ENCODE measurements around the gene OR5H2. TPM values are rescaled to one million over a fixed set of nuclear protein-coding genes. Genes with fewer than 3 reads are reported as not detected.

OR5H2 gene
- not detected for total RNA-seq
- not detected for total RNA-seq (2013)

- Mint-ChIP-seq H3K36me3 (no peaks in the 10 kb centered on the region), H3K9me3 (peaks cover 0 to 7% of the 10 kb centered on the region in 2 donors), H3K4me1 (no peaks in the 10 kb centered on the region), H3K27me3 (ENCODE audit: low read depth in 2 of 2) (peaks cover 0 to 4% of the 10 kb centered on the region in 2 donors), H3K27ac (no peak within 1 kb of the TSS), H3K4me3 (no peak within 1 kb of the TSS)
- H3K36me3 ChIP-seq (ENCODE audit: control insufficient read depth, insufficient read depth, low read length): no peaks in the 10 kb centered on the region
- no peaks in the 10 kb centered on the region for H3K4me1 ChIP-seq (ENCODE audit: control insufficient read depth, insufficient read depth, low read length)
- no peaks in the 10 kb centered on the region for H3K9me3 ChIP-seq (ENCODE audit: control insufficient read depth, insufficient read depth, low read length)
- intact Hi-C loops (cut with micrococcal nuclease): no loop called here
- DNase-seq (no peak), ATAC-seq (no peak)
- H3K27me3 ChIP-seq (ENCODE audit: control insufficient read depth, insufficient read depth, low read length): no peaks in the 10 kb centered on the region
- H3K27ac ChIP-seq (ENCODE audit: low read length): no peak within 1 kb of the TSS
- TF ChIP-seq CTCF (IDR thresholded peaks at IDR 0.05): no peak
- WGBS (ENCODE audit: insufficient coverage): 100% methylated on average over 2 of the region's 2 CpGs
- H3K4me3 ChIP-seq (ENCODE audit: low read length): no peak within 1 kb of the TSS
These were observed at the start of gene OR5H2 for GRCh38 chr3:98282205-98282604. Gene OR5H2, plus strand, starts transcription at chr3:98282505. Its CDS starts 398 bp downstream, at chr3:98282903.

- H3K9me3 ChIP-seq (ENCODE audit: control insufficient read depth, insufficient read depth, low read length): no peaks in the 10 kb centered on the region
- intact Hi-C loops (cut with micrococcal nuclease): no loop called here
- Mint-ChIP-seq H3K27ac (no peak overlapping the region), H3K36me3 (no peaks in the 10 kb centered on the region), H3K4me3 (no peak overlapping the region), H3K4me1 (no peaks in the 10 kb centered on the region), H3K9me3 (peaks cover 0 to 10% of the 10 kb centered on the region in 2 donors), H3K27me3 (ENCODE audit: low read depth in 2 of 2) (no peaks in the 10 kb centered on the region)
- WGBS (ENCODE audit: insufficient coverage): 11% methylated on average over 5 of the region's 5 CpGs
- H3K4me3 ChIP-seq (ENCODE audit: low read length): no peak overlapping the region
- H3K4me1 ChIP-seq (ENCODE audit: control insufficient read depth, insufficient read depth, low read length): no peaks in the 10 kb centered on the region
- DNase-seq (no peak), ATAC-seq (no peak)
- TF ChIP-seq CTCF (IDR thresholded peaks at IDR 0.05): no peak
- no peaks in the 10 kb centered on the region for H3K27me3 ChIP-seq (ENCODE audit: control insufficient read depth, insufficient read depth, low read length)
- no peak overlapping the region for H3K27ac ChIP-seq (ENCODE audit: low read length)
- no peaks in the 10 kb centered on the region for H3K36me3 ChIP-seq (ENCODE audit: control insufficient read depth, insufficient read depth, low read length)
These were observed 48.8 kb upstream of the OR5H2 start for GRCh38 chr3:98233468-98233867.

GRCh38 chr3:98240131-98240530 is 42.2 kb upstream of the OR5H2 start:
- Histone ChIP-seq H3K27me3 (ENCODE audit: control insufficient read depth, insufficient read depth, low read length) (no peaks in the 10 kb centered on the region), H3K9me3 (ENCODE audit: control insufficient read depth, insufficient read depth, low read length) (no peaks in the 10 kb centered on the region), H3K36me3 (ENCODE audit: control insufficient read depth, insufficient read depth, low read length) (no peaks in the 10 kb centered on the region), H3K4me3 (ENCODE audit: low read length) (no peak overlapping the region), H3K4me1 (ENCODE audit: control insufficient read depth, insufficient read depth, low read length) (no peaks in the 10 kb centered on the region), H3K27ac (ENCODE audit: low read length) (no peak overlapping the region)
- intact Hi-C loops (cut with micrococcal nuclease): no loop called here
- DNase-seq: no peak
- H3K36me3 Mint-ChIP-seq: no peaks in the 10 kb centered on the region
- no peak overlapping the region for H3K27ac Mint-ChIP-seq
- H3K4me1 Mint-ChIP-seq: no peaks in the 10 kb centered on the region
- no peak for ATAC-seq
- H3K27me3 Mint-ChIP-seq (ENCODE audit: low read depth in 2 of 2): no peaks in the 10 kb centered on the region
- H3K9me3 Mint-ChIP-seq: peaks cover 1 to 7% of the 10 kb centered on the region in 2 donors
- TF ChIP-seq CTCF (IDR thresholded peaks at IDR 0.05): no peak
- H3K4me3 Mint-ChIP-seq: no peak overlapping the region

GRCh38 chr3:98242155-98242554 is 40.1 kb upstream of the OR5H2 start:
- Mint-ChIP-seq H3K4me1 (no peaks in the 10 kb centered on the region), H3K9me3 (peaks cover 4 to 8% of the 10 kb centered on the region in 2 donors), H3K4me3 (no peak overlapping the region), H3K36me3 (no peaks in the 10 kb centered on the region), H3K27ac (no peak overlapping the region), H3K27me3 (ENCODE audit: low read depth in 2 of 2) (no peaks in the 10 kb centered on the region)
- DNase-seq (no peak), ATAC-seq (no peak)
- no peaks in the 10 kb centered on the region for H3K4me1 ChIP-seq (ENCODE audit: control insufficient read depth, insufficient read depth, low read length)
- intact Hi-C loops (cut with micrococcal nuclease): no loop called here
- H3K9me3 ChIP-seq (ENCODE audit: control insufficient read depth, insufficient read depth, low read length): no peaks in the 10 kb centered on the region
- no peak overlapping the region for H3K4me3 ChIP-seq (ENCODE audit: low read length)
- H3K36me3 ChIP-seq (ENCODE audit: control insufficient read depth, insufficient read depth, low read length): no peaks in the 10 kb centered on the region
- no peak for TF ChIP-seq CTCF (IDR thresholded peaks at IDR 0.05)
- no peaks in the 10 kb centered on the region for H3K27me3 ChIP-seq (ENCODE audit: control insufficient read depth, insufficient read depth, low read length)
- WGBS (ENCODE audit: insufficient coverage): no CpG with 5 or more reads among the region's 1 CpG
- H3K27ac ChIP-seq (ENCODE audit: low read length): no peak overlapping the region

Data from natural killer cell (primary cell).